Heart left ventricle (tissue), 13 donors: ENCODE results near the gene GUCA2B.

Experiments used
- CTCF ChIP-seq, 12 donors: fragments of 200-600 bp; sonication (generic) in 4 of 12; IDR thresholded peaks; one replicate each; pipeline versions ENCODE4 v1.5.0 to v1.8.0; 2018 to 2022; ENCODE audit warnings: antibody characterized with exemption in 12 of 12, mild to moderate bottlenecking in 5 of 12
- POLR2A ChIP-seq, 2 donors: fragments of 450-650 bp; IDR thresholded peaks; one replicate each; pipeline ENCODE4 v1.6.1; 2017; ENCODE audit warnings: antibody characterized with exemption in 2 of 2, mild to moderate bottlenecking in 2 of 2, moderate library complexity in 2 of 2
- donor health status: ischemic (EF 13 %, LVEDD 7.1; RV severe dilation, severe dysfunction).
- donor health status: DM: no; HTN: yes; CAD: no.
- donor health status: DM: no; HTN: no; CAD: no.
- donor health status: ischemic (EF 25% LVEDD 6.9; RV normal size, moderate dysfunction).
- donor health status: ischemic (EF 25% LVEDD 5.7; RV mildly dilated, moderate dysfunction).
- donor health status: ischemic (EF 35%, LVEDD 5.7; RV mildly dilated, moderate dysfunction).
- donor health status: nonischemic (EF 11% LVEDD 7.7; RV severe dilation, severe dysfunction).
- donor health status: DM: yes; HTN: yes; CAD: no.
- donor health status: PGD.
- donor health status: ischemic (EF 29% LVEDD 5.4; RV normal size, mild dysfunction).
- donor health status: nonischemic (EF 23%, LVEDD 6.1; RV moderate dilation, normal function).

- TF ChIP-seq CTCF (IDR thresholded peaks at IDR 0.05), result no peak
- TF ChIP-seq POLR2A (IDR thresholded peaks at IDR 0.05), result no peak
These were observed 22.3 kb downstream of the GUCA2B start for GRCh38 chr1:42175314-42176054.
